HepG2 (cell line): ENCODE results near the gene DIS3L2. TPM values are rescaled to one million over a fixed set of nuclear protein-coding genes. Genes with fewer than 3 reads are reported as not detected.

Source experiments
- AGO1 ChIP-seq: fragments of 200-400 bp; formaldehyde crosslinking; IDR thresholded peaks from 2 replicates; pipeline ENCODE4 v1.6.1; 2017; ENCODE audit warnings: mild to moderate bottlenecking, low read depth, low read length, moderate library complexity; ENCODE audit not compliant: poor library complexity, severe bottlenecking
- HMGXB3 ChIP-seq: sonication (generic); formaldehyde crosslinking; IDR thresholded peaks from 2 replicates; pipeline ENCODE4 v1.4.0; 2020; ENCODE audit warnings: missing genetic modification reagents, borderline replicate concordance
- PTBP1 ChIP-seq: fragments of 200-400 bp; formaldehyde crosslinking; IDR thresholded peaks from 2 replicates; pipeline ENCODE4 v1.6.1; 2018; ENCODE audit warnings: low read length, low read depth; ENCODE audit not compliant: poor library complexity, severe bottlenecking
- RFX1 ChIP-seq: fragments of 450-650 bp; IDR thresholded peaks from 2 replicates; pipeline ENCODE4 v1.6.1; 2017
- SALL1 ChIP-seq: sonication (generic); formaldehyde crosslinking; IDR thresholded peaks from 2 replicates; pipeline ENCODE4 v1.8.0; 2022; ENCODE audit warnings: mild to moderate bottlenecking, missing genetic modification reagents
- TARDBP ChIP-seq: sonication (generic); formaldehyde crosslinking; IDR thresholded peaks from 2 replicates; pipeline ENCODE4 v1.8.0; 2022; ENCODE audit warnings: mild to moderate bottlenecking, missing genetic modification reagents
- TBX3 ChIP-seq: fragments of 450-650 bp; IDR thresholded peaks from 2 replicates; pipeline ENCODE4 v1.6.1; 2017; ENCODE audit warnings: antibody characterized with exemption, mild to moderate bottlenecking, inconsistent platforms, borderline replicate concordance
- ZFP1 ChIP-seq: IDR thresholded peaks from 2 replicates; pipeline ENCODE4 v1.6.1; 2016
- ZMAT3 ChIP-seq: sonication (generic); formaldehyde crosslinking; conservative IDR thresholded peaks from 2 replicates; pipeline ENCODE4 v1.7.0; 2021; ENCODE audit warnings: missing genetic modification reagents
- ZNF318 ChIP-seq: sonication (generic); formaldehyde crosslinking; IDR thresholded peaks from 2 replicates; pipeline ENCODE4 v1.4.0; 2020; ENCODE audit warnings: mild to moderate bottlenecking, missing genetic modification reagents
- ZSCAN31 ChIP-seq: sonication (generic); formaldehyde crosslinking; IDR thresholded peaks from 2 replicates; pipeline ENCODE4 v1.5.0; 2020; ENCODE audit warnings: low read depth, mild to moderate bottlenecking, missing genetic modification reagents
- polyA plus RNA-seq, 8 experiments: library from polyadenylated mRNA; depleted of rRNA in 3 of 8; stranded (reverse) in 7 of 8; unstranded in 1 of 8; fragments of >200 nt; fragmentation: Illumina TruSeq in 4 of 8; extraction: Trizol in 4 of 8; gene quantifications; 2 replicates each; pipeline versions ENCODE4 v1.2.1 to v1.2.3, GENCODE V29; 2011 to 2016; ENCODE audit warnings: low read depth in 4 of 8, missing spikeins in 1 of 8, mixed read lengths in 1 of 8; ENCODE audit not compliant: insufficient read depth in 1 of 8
- total RNA-seq, 5 experiments: library from RNA; depleted of rRNA; stranded (reverse); fragments of >200 nt; fragmentation: Illumina TruSeq; extraction: Trizol; gene quantifications; 2 replicates each; pipeline ENCODE4 v1.2.3, GENCODE V29; 2016; ENCODE audit warnings: low read depth in 1 of 5

The DIS3L2 gene
- total and polyA plus RNA-seq, 2 of the 13 experiments (the other 11 are each of a cell fraction or from before 2014, with no cell fraction given): 7.0 to 23.9 TPM

- TF ChIP-seq ZNF318 (CRISPR knock-in tag): no peak
- TF ChIP-seq PTBP1: no peak
- TF ChIP-seq RFX1: peak; percentile 48; the same call in 1 of the 2 replicates
- no peak for TF ChIP-seq AGO1
- TF ChIP-seq TARDBP (CRISPR knock-in tag): peak; percentile 70; the same call in 1 of the 2 replicates
- TF ChIP-seq SALL1: peak; percentile 87
- peak; percentile 77; the same call in 1 of the 2 replicates for TF ChIP-seq TBX3
- TF ChIP-seq ZSCAN31 (CRISPR knock-in tag): no peak
- TF ChIP-seq ZFP1 (CRISPR knock-in tag): peak; percentile 59; the same call in 1 of the 2 replicates
- 0 out of 2 replicates have a peak, but pooled peaks have one; percentile 19 for TF ChIP-seq ZMAT3 (CRISPR knock-in tag)
- peak; percentile 21; the same call in 1 of the 2 replicates for TF ChIP-seq HMGXB3 (CRISPR knock-in tag)
These were observed 339.4 kb downstream of the DIS3L2 start (continued) for GRCh38 chr2:232300894-232301387.
